ENCODE measurements around the gene SLC4A5. TPM values are rescaled to one million over a fixed set of nuclear protein-coding genes. Genes with fewer than 3 reads are reported as not detected.

The SLC4A5 gene
- polyA plus RNA-seq, 1 of the 3 experiments (the other 2 are of a cell fraction) = 0.25 TPM

DNA sequence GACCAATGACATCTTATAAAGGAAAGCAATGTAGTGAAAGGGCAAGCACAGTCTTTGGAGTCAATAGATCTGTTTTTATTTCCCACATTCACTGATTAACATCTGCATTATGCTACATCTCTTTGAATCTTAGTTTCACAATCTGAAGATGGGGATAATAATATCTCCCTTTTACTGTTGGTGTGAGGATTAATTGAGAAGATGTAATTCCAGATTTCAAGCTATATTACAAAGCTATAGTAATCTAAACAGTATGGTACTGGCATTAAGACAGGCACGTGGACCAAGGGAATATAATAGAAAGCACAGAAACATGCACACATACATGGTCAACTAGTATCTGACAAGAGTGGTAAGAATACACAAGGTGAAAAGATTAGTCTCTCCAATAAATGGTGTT, 45.3 kb downstream of the SLC4A5 start (continued):
- TF ChIP-seq TAF1 (IDR thresholded peaks at IDR 0.05; ENCODE audit: borderline replicate concordance, low read depth, low read length) = no peak
- TF ChIP-seq RFX5 (IDR thresholded peaks at IDR 0.05; ENCODE audit: low read length) = no peak
- TF ChIP-seq RXRA (IDR thresholded peaks at IDR 0.05; ENCODE audit: borderline replicate concordance, low read depth) = no peak
- no peak for TF ChIP-seq SMC3 (IDR thresholded peaks at IDR 0.05; ENCODE audit: low read depth, low read length)
- no peak for TF ChIP-seq RAD21 (IDR thresholded peaks at IDR 0.05; ENCODE audit: low read length)
- TF ChIP-seq MEF2A (IDR thresholded peaks at IDR 0.05; ENCODE audit: borderline replicate concordance, low read depth) = no peak
- TF ChIP-seq FOXJ3 (CRISPR knock-in tag; IDR thresholded peaks at IDR 0.05) = no peak

DNA sequence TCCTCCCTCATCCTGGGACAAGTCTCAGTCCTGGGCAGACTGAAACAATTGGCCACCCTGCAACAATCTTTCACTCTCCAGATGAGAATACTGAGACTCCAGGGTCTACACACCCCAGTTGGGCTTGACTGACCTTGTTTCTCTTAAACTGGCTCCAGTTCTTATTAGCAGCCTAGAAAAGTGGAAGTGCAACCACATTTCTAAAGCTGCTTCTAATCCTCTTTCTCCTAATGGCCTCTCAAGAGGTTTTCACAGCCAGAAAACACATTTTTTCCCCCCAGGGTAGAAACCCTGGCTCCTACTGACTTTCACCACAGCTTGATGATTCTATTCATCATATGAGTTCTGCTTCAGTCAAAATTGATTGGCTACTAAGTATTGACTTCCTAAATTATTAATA, 45.8 kb downstream of the SLC4A5 start:
- Histone ChIP-seq H3K4me1 (ENCODE audit: control insufficient read depth in 1 of 2, insufficient read depth in 2 of 2, low read depth in 1 of 2, low read length in 1 of 2) (no peaks in the 10 kb centered on the region), H3K9me2 (no peaks in the 10 kb centered on the region), H3K27ac (ENCODE audit: low read depth in 2 of 2, low read length in 1 of 2) (no peak overlapping the region), H3K79me2 (ENCODE audit: insufficient read depth) (no peaks in the 10 kb centered on the region), H3K27me3 (ENCODE audit: insufficient read depth) (no peaks in the 10 kb centered on the region), H3K9ac (no peak overlapping the region), H3F3A (replicated peaks; ENCODE audit: insufficient read depth) (no peaks in the 10 kb centered on the region), H4K20me1 (ENCODE audit: insufficient read depth) (no peaks in the 10 kb centered on the region), H3K4me2 (no peak overlapping the region), H3K4me3 (ENCODE audit: low read depth in 2 of 2, low read length in 1 of 2) (no peak overlapping the region), H3K36me3 (replicated peaks in 1 of 2; ENCODE audit: control insufficient read depth in 1 of 2, insufficient read depth in 2 of 2, low read length in 1 of 2) (peaks cover 0 to 7% of the 10 kb centered on the region in 2 experiments), H3K9me3 (no peaks in the 10 kb centered on the region), H2AFZ (ENCODE audit: low read depth) (no peak overlapping the region)
- TF ChIP-seq RAD21 (IDR thresholded peaks at IDR 0.05; ENCODE audit: low read length) (no peak), FOSL2 (IDR thresholded peaks at IDR 0.05; ENCODE audit: borderline replicate concordance, low read depth) (no peak), RXRA (IDR thresholded peaks at IDR 0.05; ENCODE audit: borderline replicate concordance, low read depth) (no peak), SIN3A (IDR thresholded peaks at IDR 0.05; ENCODE audit: borderline replicate concordance, low read depth, low read length) (no peak), CHD2 (IDR thresholded peaks at IDR 0.05; ENCODE audit: low read length, partially characterized antibody) (no peak), FOXJ3 (CRISPR knock-in tag; IDR thresholded peaks at IDR 0.05) (no peak), MAX (IDR thresholded peaks at IDR 0.05; ENCODE audit: low read depth) (no peak), NFIC (IDR thresholded peaks at IDR 0.05; ENCODE audit: borderline replicate concordance) (no peak), NRF1 (IDR thresholded peaks at IDR 0.05; ENCODE audit: low read depth, low read length) (no peak), MXI1 (IDR thresholded peaks at IDR 0.05; ENCODE audit: low read depth, low read length) (no peak), CTCF (IDR thresholded peaks at IDR 0.05) (no peak), TCF12 (IDR thresholded peaks at IDR 0.05) (no peak), YY1 (IDR thresholded peaks at IDR 0.05; ENCODE audit: low read depth) (no peak), SMC3 (IDR thresholded peaks at IDR 0.05; ENCODE audit: low read depth, low read length) (no peak), GATA2 (CRISPR knock-in tag; IDR thresholded peaks at IDR 0.05) (no peak), TAF1 (IDR thresholded peaks at IDR 0.05; ENCODE audit: borderline replicate concordance, low read depth, low read length) (no peak)
- TF ChIP-seq, protein P1, sequence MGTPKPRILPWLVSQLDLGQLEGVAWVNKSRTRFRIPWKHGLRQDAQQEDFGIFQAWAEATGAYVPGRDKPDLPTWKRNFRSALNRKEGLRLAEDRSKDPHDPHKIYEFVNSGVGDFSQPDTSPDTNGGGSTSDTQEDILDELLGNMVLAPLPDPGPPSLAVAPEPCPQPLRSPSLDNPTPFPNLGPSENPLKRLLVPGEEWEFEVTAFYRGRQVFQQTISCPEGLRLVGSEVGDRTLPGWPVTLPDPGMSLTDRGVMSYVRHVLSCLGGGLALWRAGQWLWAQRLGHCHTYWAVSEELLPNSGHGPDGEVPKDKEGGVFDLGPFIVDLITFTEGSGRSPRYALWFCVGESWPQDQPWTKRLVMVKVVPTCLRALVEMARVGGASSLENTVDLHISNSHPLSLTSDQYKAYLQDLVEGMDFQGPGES (IDR thresholded peaks at IDR 0.05; ENCODE audit: low read depth, low read length) = no peak
- ChIA-PET POLR2A (no interaction called here), CTCF (interaction anchor here (1.0 kb wide), 1 partner anchor 36 kb away, joined by 3 read pairs; no protein-coding TSS in a partner anchor)
- no peak for DNase-seq
